ENCODE results near the gene STXBP4. TPM values are rescaled to one million over a fixed set of nuclear protein-coding genes. Genes with fewer than 3 reads are reported as not detected.

STXBP4 gene
- total RNA-seq, 3 donors from 2014 or later: 4.6 to 15.4 (median 8.8) TPM

DNA sequence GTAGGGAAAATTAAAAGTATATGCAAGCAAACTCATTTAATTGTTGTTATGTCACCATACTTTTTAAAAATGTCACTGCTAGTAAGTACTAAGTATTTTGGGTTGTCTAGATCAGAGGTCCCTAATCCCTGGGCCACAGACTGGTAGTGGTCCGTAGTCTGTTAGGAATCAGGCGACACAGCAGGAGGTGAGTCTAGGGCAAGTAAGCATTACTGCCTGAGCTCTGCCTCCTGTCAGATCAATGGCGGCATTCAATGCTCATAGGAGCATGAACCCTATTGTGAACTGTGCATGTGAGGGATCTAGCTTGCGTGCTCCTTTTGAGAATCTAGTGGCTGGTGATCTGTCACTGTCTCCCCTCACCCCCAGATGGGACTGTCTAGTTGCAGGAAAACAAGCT is 21.6 kb downstream of the STXBP4 start:
- Histone ChIP-seq H3K4me3 (no peak overlapping the region), H3K4me1 (ENCODE audit: low read depth) (no peaks in the 10 kb centered on the region), H3K9me3 (no peaks in the 10 kb centered on the region), H3K36me3 (ENCODE audit: low read depth) (no peaks in the 10 kb centered on the region)
- ATAC-seq: no peak
- intact Hi-C loops (cut with DNase I, micrococcal nuclease): loop anchor here in 1 of 2 donors (10.0 kb wide), 1 partner anchor 355 kb away; no protein-coding TSS in a partner anchor
- DNase-seq: no peak
- TF ChIP-seq, protein P1, sequence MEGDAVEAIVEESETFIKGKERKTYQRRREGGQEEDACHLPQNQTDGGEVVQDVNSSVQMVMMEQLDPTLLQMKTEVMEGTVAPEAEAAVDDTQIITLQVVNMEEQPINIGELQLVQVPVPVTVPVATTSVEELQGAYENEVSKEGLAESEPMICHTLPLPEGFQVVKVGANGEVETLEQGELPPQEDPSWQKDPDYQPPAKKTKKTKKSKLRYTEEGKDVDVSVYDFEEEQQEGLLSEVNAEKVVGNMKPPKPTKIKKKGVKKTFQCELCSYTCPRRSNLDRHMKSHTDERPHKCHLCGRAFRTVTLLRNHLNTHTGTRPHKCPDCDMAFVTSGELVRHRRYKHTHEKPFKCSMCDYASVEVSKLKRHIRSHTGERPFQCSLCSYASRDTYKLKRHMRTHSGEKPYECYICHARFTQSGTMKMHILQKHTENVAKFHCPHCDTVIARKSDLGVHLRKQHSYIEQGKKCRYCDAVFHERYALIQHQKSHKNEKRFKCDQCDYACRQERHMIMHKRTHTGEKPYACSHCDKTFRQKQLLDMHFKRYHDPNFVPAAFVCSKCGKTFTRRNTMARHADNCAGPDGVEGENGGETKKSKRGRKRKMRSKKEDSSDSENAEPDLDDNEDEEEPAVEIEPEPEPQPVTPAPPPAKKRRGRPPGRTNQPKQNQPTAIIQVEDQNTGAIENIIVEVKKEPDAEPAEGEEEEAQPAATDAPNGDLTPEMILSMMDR (IDR thresholded peaks at IDR 0.05): no peak

DNA sequence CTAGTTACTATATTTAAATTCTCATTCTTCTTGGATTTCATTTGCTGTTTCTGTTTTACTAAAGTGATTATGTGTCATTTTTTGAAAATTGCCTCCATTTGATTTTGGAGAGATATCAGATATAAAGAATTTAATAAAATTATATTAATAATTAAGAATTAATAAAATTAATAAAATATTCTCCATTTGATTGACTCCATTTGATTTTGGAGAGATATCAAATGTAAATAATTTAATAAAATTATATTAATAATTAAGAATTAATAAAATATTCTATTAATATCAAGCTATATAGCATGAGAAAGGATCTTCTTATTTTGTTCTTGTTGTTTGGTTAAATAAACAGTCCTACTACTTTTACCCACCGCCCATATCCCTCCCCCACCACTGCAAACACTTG is 23.0 kb downstream of the STXBP4 start:
- ATAC-seq (no peak), DNase-seq (no peak)
- TF ChIP-seq, protein P1 (IDR thresholded peaks at IDR 0.05): no peak
- Histone ChIP-seq H3K36me3 (ENCODE audit: low read depth) (no peaks in the 10 kb centered on the region), H3K4me3 (no peak overlapping the region), H3K4me1 (ENCODE audit: low read depth) (no peaks in the 10 kb centered on the region), H3K9me3 (no peaks in the 10 kb centered on the region)
- intact Hi-C loops (cut with DNase I, micrococcal nuclease): loop anchor here in 1 of 2 donors (10.0 kb wide), 1 partner anchor 353 kb away; no protein-coding TSS in a partner anchor

DNA sequence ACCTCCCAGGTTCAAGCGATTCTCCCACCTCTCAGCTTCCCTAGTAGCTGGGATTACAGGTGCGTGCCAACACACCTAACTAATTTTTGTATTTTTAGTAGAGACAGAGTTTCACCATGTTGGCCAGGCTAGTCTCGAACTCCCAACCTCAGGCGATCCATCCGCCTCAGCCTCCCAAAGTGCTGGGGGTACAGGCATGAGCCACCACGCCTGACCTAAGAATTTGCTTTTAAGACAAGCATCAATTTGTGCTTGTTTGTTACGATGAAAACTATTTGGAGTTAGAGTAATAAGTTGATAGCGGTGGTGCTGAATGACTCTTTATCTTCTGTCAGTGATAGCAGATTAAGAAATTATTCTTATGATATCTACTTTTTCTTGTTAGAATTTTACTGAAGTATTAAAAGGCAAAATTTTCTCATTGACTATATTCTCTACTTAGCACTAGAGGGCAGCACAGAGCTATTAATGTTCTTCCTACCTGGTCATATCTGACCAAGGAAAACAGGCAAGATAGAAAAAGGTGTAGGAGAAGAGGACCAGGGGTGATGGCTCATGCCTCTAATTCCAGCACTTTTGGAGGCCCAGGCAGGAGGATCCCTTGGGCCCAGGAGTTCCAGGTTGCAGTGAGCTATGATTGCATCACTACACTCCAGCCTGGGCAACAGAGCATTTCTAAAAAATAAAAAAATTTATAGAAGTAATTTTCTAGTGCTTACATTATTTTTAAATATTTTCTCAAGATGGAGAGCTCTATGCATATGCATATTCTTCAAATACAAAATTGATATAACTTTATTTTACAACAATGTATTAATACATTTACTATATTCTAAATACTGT is 24.5 kb downstream of the STXBP4 start:
- ATAC-seq: peak; percentile 81
- intact Hi-C loops (cut with DNase I, micrococcal nuclease): loop anchor here in 1 of 2 donors (10.0 kb wide), 1 partner anchor 352 kb away; no protein-coding TSS in a partner anchor
- TF ChIP-seq, protein P1 (IDR thresholded peaks at IDR 0.05): peak; percentile 27
- H3K4me1 ChIP-seq (ENCODE audit: low read depth): no peaks in the 10 kb centered on the region
- peak in 1 of 3 donors; percentile 15 for DNase-seq
- no peak overlapping the region for H3K4me3 ChIP-seq
- H3K9me3 ChIP-seq: no peaks in the 10 kb centered on the region
- no peaks in the 10 kb centered on the region for H3K36me3 ChIP-seq (ENCODE audit: low read depth)

DNA sequence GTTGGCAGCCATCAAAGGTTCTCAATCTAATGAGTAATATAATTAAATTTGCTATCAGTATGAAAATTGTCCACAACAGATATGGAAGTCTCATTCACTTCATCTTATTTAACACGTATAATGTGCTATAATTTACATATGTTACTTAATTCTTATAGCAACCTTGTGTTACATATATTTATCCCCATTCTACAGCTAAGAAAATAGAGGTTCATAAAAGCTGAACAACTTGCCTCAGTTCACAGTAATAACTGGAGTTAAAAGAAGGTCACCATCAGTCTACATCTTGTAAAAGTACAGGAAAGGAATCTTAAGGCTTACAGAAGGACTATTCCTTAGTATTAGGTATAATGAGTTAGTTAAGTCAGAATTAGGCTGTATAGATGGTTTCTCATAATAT is 27.9 kb downstream of the STXBP4 start:
- TF ChIP-seq, protein P1 (IDR thresholded peaks at IDR 0.05): no peak
- H3K4me1 ChIP-seq (ENCODE audit: low read depth): no peaks in the 10 kb centered on the region
- no peaks in the 10 kb centered on the region for H3K9me3 ChIP-seq
- no peak for DNase-seq
- intact Hi-C loops (cut with DNase I, micrococcal nuclease): loop anchor here in 1 of 2 donors (10.0 kb wide), 1 partner anchor 348 kb away; no protein-coding TSS in a partner anchor
- H3K4me3 ChIP-seq: no peak overlapping the region
- ATAC-seq: no peak
- no peaks in the 10 kb centered on the region for H3K36me3 ChIP-seq (ENCODE audit: low read depth)

DNA sequence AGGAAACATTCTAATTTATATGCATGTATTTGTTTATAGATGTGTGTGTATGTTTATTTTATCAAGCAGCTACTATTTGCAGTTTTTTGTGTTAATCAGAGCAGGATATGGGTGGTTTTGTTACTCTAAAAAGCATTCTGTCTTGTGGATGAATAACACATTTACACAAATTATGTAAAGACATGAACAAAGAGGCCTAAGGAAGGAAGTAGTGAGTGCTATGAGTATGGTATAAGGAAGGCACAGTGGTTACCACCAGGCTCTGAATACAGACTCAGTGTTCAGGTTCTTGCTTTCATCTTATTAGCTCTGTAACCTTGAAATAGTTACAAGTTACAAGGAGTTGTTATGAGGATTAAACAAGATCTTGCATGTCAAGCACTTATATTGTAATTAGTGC is 33.9 kb downstream of the STXBP4 start:
- TF ChIP-seq, protein P1 (IDR thresholded peaks at IDR 0.05): no peak

More for the DNA sequence above, 33.9 kb downstream of the STXBP4 start:
- ATAC-seq (no peak), DNase-seq (no peak)
- Histone ChIP-seq H3K9me3 (no peaks in the 10 kb centered on the region), H3K36me3 (ENCODE audit: low read depth) (no peaks in the 10 kb centered on the region), H3K4me1 (ENCODE audit: low read depth) (no peaks in the 10 kb centered on the region), H3K4me3 (no peak overlapping the region)
- intact Hi-C loops (cut with DNase I, micrococcal nuclease): no loop called here

All from mucosa of descending colon (tissue), 3 donors.